Neutrophil (primary cell): ENCODE measurements around the gene SLC39A11.
A peak's percentile ranks its signal among the peaks of the same experiment; 100 is the strongest.

ENCODE experiments used
- H3K27ac ChIP-seq: fragments of 200-600 bp; sonication (generic); 2 replicates; pipeline ENCODE4 v1.5.1; 2016; ENCODE audit warnings: mild to moderate bottlenecking, moderate library complexity
- H3K27me3 ChIP-seq: fragments of 200-600 bp; sonication (generic); 2 replicates; pipeline ENCODE4 v1.6.0; 2016; ENCODE audit warnings: mild to moderate bottlenecking
- H3K36me3 ChIP-seq: fragments of 200-600 bp; sonication (generic); 2 replicates; pipeline ENCODE4 v1.5.1; 2017
- H3K4me1 ChIP-seq, 2 experiments: fragments of 200-600 bp in 1 of 2; sonication (generic) in 1 of 2; 1 replicate in 1 of 2; 2 replicates in 1 of 2; pipeline versions ENCODE4 v1.5.1 to v1.6.1; 2013 to 2016; ENCODE audit warnings: low read depth in 1 of 2, low read length in 1 of 2, mild to moderate bottlenecking in 1 of 2, moderate library complexity in 1 of 2; ENCODE audit not compliant: control insufficient read depth in 1 of 2, insufficient read depth in 1 of 2
- H3K4me3 ChIP-seq, 2 experiments: fragments of 200-600 bp in 1 of 2; sonication (generic) in 1 of 2; 1 replicate in 1 of 2; 2 replicates in 1 of 2; pipeline ENCODE4 v1.5.1; 2013 to 2016; ENCODE audit warnings: low read depth in 1 of 2, low read length in 1 of 2, mild to moderate bottlenecking in 1 of 2, moderate library complexity in 1 of 2
- H3K9me3 ChIP-seq: fragments of 200-600 bp; sonication (generic); 2 replicates; pipeline ENCODE4 v1.5.1; 2016
- TF ChIP-seq, protein P1 (sequence below): fragments of 200-600 bp; sonication (generic); IDR thresholded peaks from 2 replicates; pipeline ENCODE4 v1.5.1; 2016; ENCODE audit warnings: antibody characterized with exemption

The SLC39A11 gene

DNA sequence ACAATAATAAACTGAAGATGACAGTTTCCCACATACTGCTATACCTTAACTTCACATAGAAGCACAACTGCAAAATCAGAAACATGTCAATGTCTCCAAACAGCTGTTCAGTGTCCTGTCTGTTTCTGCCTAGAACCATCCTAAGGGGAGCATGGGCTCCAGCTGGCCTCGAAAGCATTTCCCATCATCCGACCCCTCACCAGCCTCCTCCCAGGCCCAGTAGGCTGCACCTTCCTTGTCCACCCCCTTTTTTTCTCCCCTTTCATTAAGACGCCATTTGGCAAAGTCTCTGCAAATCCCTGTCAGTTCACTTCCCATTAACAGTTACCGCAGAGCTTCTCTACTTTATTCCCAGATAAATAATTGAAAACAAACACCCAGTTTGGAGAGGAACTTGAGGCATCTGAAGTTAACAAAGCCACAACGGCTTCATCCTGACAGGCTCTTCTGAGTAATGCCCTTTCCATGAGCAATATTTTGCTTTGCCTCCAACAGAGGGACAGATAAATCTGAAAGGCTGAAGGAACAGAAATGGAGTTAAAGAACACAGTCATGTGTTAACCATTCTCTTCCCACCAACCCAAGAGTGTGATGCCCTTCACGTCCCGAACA, 65.3 kb downstream of the SLC39A11 start:
- Histone ChIP-seq H3K27ac (no peak overlapping the region), H3K36me3 (peaks cover 25% of the 10 kb centered on the region), H3K4me1 (peaks cover 30 to 31% of the 10 kb centered on the region in 2 experiments)

DNA sequence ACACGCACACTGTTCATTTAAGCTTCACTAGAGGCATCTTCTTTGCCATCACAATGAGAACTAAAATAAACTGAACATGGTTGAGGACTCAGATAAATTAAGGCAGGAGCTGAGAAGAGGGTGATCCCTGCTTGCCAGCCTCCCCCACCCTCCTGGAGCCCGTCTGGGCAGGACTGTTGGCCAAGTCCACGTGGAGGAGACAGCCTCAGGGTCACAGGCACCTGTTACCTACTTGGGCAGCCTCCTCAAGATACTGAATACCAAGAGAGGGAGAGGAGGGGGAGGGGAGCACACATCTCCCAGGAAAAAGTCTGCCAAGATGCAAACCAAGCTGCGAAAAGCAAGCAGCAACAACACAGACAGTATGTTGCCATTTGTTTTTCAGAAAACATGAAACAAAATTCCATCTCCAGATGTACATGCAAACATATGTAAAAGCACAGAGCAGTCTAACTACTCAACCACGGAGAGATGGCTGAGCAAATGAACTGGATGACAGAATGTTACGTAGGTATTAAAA, 67.4 kb downstream of the SLC39A11 start:
- Histone ChIP-seq H3K9me3 (no peaks in the 10 kb centered on the region), H3K27me3 (no peaks in the 10 kb centered on the region), H3K27ac (peak overlapping the region; percentile 24), H3K4me3 (no peak overlapping the region), H3K4me1 (peaks cover 38 to 49% of the 10 kb centered on the region in 2 experiments), H3K36me3 (peaks cover 12% of the 10 kb centered on the region)
- TF ChIP-seq, protein P1, sequence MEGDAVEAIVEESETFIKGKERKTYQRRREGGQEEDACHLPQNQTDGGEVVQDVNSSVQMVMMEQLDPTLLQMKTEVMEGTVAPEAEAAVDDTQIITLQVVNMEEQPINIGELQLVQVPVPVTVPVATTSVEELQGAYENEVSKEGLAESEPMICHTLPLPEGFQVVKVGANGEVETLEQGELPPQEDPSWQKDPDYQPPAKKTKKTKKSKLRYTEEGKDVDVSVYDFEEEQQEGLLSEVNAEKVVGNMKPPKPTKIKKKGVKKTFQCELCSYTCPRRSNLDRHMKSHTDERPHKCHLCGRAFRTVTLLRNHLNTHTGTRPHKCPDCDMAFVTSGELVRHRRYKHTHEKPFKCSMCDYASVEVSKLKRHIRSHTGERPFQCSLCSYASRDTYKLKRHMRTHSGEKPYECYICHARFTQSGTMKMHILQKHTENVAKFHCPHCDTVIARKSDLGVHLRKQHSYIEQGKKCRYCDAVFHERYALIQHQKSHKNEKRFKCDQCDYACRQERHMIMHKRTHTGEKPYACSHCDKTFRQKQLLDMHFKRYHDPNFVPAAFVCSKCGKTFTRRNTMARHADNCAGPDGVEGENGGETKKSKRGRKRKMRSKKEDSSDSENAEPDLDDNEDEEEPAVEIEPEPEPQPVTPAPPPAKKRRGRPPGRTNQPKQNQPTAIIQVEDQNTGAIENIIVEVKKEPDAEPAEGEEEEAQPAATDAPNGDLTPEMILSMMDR, result no peak

More for the DNA sequence above, 65.3 kb downstream of the SLC39A11 start:
- Histone ChIP-seq H3K9me3 (no peaks in the 10 kb centered on the region), H3K27me3 (no peaks in the 10 kb centered on the region), H3K4me3 (no peak overlapping the region)
- TF ChIP-seq, protein P1, result no peak

DNA sequence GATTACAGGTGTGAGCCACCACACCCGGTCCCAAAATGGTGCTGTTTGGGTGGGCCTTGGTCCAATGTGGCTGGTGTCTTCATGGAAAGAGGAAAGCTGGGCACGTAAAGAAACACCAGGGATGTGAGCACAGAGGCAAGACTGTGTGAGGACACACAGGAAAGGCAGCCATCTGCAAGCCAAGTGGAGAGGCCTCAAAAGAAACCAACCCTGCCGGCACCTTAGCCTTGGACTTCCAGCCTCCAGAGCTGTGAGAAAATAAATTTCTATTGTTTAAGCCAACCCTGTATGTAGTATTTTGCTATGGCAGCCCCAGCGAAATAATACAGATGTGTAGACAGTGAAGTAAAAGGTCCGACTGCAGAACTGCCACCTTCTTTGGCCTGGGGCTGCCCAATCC, 68.7 kb downstream of the SLC39A11 start:
- Histone ChIP-seq H3K36me3 (no peaks in the 10 kb centered on the region), H3K27me3 (no peaks in the 10 kb centered on the region), H3K4me1 (peaks cover 38 to 50% of the 10 kb centered on the region in 2 experiments), H3K27ac (peak overlapping the region; percentile 69), H3K4me3 (no peak overlapping the region), H3K9me3 (no peaks in the 10 kb centered on the region)
- TF ChIP-seq, protein P1, result no peak

DNA sequence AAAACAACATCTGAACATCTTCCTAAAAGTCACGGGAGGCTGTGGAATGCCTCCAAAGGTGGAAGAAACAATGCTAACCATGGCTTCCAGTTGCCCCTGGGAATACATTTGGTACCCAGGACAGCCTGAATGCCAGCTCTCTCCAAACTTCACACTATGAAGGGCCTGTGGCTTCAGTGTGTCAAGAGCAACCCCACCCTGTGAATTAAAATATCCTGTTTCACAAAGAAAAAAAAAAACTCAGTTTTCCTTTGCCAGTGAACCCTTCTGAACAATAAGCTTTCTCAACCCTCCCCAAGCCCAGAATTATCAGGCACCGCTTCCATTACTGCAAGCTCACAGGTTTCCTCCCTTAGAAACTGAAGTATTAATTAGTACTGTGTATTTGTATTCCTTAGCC, 69.8 kb downstream of the SLC39A11 start:
- TF ChIP-seq, protein P1, result no peak
- H3K36me3 ChIP-seq, result no peaks in the 10 kb centered on the region

DNA sequence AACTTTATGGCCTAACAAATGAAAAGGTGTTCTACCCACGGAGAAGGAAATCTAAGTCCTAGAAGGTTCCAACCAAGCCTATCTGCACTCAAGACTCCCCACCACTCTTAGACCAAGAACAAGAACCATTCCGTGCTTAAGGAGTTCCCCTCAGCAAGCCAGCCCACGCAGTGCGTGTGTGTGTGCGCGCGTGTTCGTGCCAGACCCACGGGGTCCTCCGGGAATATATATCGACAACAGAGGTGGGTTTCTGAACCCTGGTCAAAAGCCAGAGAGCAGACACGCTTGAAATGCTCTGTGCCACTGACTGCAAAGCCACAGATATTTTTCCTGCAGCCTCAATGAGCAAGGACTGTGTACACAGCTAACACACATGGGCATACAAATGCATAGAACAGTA, 70.7 kb downstream of the SLC39A11 start:
- Histone ChIP-seq H3K27me3 (no peaks in the 10 kb centered on the region), H3K4me1 (peaks cover 38 to 50% of the 10 kb centered on the region in 2 experiments), H3K27ac (no peak overlapping the region), H3K9me3 (no peaks in the 10 kb centered on the region), H3K4me3 (no peak overlapping the region), H3K36me3 (no peaks in the 10 kb centered on the region)
- TF ChIP-seq, protein P1, result no peak

More for the DNA sequence above, 69.8 kb downstream of the SLC39A11 start:
- Histone ChIP-seq H3K27me3 (no peaks in the 10 kb centered on the region), H3K4me1 (peaks cover 38 to 50% of the 10 kb centered on the region in 2 experiments), H3K4me3 (no peak overlapping the region), H3K27ac (peak overlapping the region; percentile 69), H3K9me3 (no peaks in the 10 kb centered on the region)
